HG02870 (cell line): ENCODE data around the gene SYT4.

ENCODE experiments used
- ATAC-seq: cut with Tn5 transposase; IDR thresholded peaks from one replicate; pipeline ENCODE4 v1.9.1; 2021; ENCODE audit warnings: mild to moderate bottlenecking, moderate library complexity; ENCODE audit not compliant: unreplicated experiment

Gene SYT4

DNA sequence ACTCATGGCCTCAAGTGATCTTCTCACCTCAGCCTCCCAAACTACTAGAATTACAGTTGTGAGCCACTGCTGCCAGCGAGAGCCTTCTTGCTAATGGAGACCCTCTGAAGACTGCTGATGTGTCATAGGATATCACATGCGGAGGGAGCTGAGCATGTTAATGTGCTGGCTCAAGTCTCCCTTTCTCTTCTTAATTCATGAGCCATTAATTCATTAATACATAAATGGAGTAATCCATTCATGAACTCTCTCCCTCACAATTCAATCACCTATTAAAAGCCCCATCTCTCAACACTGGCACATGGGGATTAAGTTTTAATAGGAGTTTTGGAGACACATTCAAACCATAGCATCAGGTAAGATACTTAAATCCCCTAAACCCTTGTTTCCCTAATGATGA, 54.8 kb downstream of the SYT4 start:
- no peak for ATAC-seq

DNA sequence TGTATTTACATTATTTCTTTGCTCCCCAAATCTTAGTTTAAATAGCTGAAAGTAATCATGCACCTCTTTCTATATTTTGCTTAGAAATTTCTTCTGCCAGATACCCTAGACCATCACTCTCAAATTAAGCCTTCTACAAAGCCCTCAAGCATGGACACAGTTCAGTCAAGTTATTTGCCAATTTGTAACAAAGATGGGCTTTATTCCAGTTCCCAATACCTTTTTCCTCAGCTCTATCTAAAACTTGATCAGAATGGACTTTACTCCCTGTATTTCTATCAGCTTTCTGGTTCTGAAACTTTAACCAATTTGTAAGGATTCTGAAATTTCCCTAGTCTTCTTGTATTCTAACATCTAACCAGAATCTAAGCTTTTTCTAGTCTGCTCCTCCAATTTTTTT, 56.6 kb downstream of the SYT4 start:
- no peak for ATAC-seq
